Mesenchymal stem cell (in vitro differentiated cells and primary cell): ENCODE measurements around the gene HRH4.

Source experiments
- DNase-seq: peaks from one replicate; pipeline ENCODE4 v3.0.0-alpha.2; 2013
- H2AFZ ChIP-seq: one replicate; pipeline ENCODE4 v1.6.1; 2013; ENCODE audit warnings: low read depth, mild to moderate bottlenecking, control low read depth, inconsistent platforms, low read length, moderate library complexity
- H2AK5ac ChIP-seq: 2 replicates; pipeline ENCODE4 v1.6.1; 2013; ENCODE audit warnings: low read length, moderate library complexity, mild to moderate bottlenecking, inconsistent platforms; ENCODE audit not compliant: severe bottlenecking
- H2BK120ac ChIP-seq: one replicate; pipeline ENCODE4 v1.6.1; 2013; ENCODE audit warnings: low read depth, mild to moderate bottlenecking, inconsistent platforms, low read length, moderate library complexity
- H2BK12ac ChIP-seq, 2 experiments: one replicate each; pipeline ENCODE4 v1.6.1; 2013; ENCODE audit warnings: inconsistent platforms in 2 of 2, low read length in 2 of 2, mild to moderate bottlenecking in 2 of 2, moderate library complexity in 2 of 2, control low read depth in 1 of 2
- H2BK15ac ChIP-seq: one replicate; pipeline ENCODE4 v1.6.1; 2013; ENCODE audit warnings: mild to moderate bottlenecking, low read depth, inconsistent platforms; ENCODE audit not compliant: poor library complexity, severe bottlenecking
- H2BK5ac ChIP-seq: 2 replicates; pipeline ENCODE4 v1.6.1; 2013; ENCODE audit warnings: low read depth, mild to moderate bottlenecking, low read length, control low read depth, inconsistent platforms; ENCODE audit not compliant: poor library complexity, severe bottlenecking
- H3K14ac ChIP-seq, 2 experiments: one replicate each; pipeline ENCODE4 v1.6.1; 2013; ENCODE audit warnings: inconsistent platforms in 2 of 2, low read length in 2 of 2, control low read depth in 1 of 2, mild to moderate bottlenecking in 1 of 2, moderate library complexity in 1 of 2
- H3K18ac ChIP-seq, 2 experiments: one replicate each; pipeline ENCODE4 v1.6.1; 2013; ENCODE audit warnings: inconsistent platforms in 2 of 2, low read length in 2 of 2, control low read depth in 1 of 2, low read depth in 1 of 2, mild to moderate bottlenecking in 1 of 2
- H3K23ac ChIP-seq, 2 experiments: one replicate each; pipeline ENCODE4 v1.6.1; 2013; ENCODE audit warnings: inconsistent platforms in 2 of 2, low read length in 2 of 2, mild to moderate bottlenecking in 2 of 2, moderate library complexity in 2 of 2, control low read depth in 1 of 2
- H3K27ac ChIP-seq: 2 replicates; pipeline ENCODE4 v1.5.1; 2013; ENCODE audit warnings: mild to moderate bottlenecking, moderate library complexity, low read length, control low read depth, inconsistent platforms; ENCODE audit not compliant: poor library complexity, severe bottlenecking
- H3K27me3 ChIP-seq, 2 experiments: 2 replicates each; pipeline versions ENCODE4 v1.6.1 to v1.7.0; 2013; ENCODE audit warnings: low read length in 2 of 2, mild to moderate bottlenecking in 2 of 2, moderate library complexity in 2 of 2, control low read depth in 1 of 2, inconsistent platforms in 1 of 2; ENCODE audit not compliant: control insufficient read depth in 1 of 2, insufficient read depth in 1 of 2
- H3K36me3 ChIP-seq, 2 experiments: 2 replicates each; pipeline versions ENCODE4 v1.6.1 to v1.7.0; 2013; ENCODE audit warnings: low read length in 2 of 2, control low read depth in 1 of 2, inconsistent platforms in 1 of 2, low read depth in 1 of 2, mild to moderate bottlenecking in 1 of 2; ENCODE audit not compliant: insufficient read depth in 2 of 2, control insufficient read depth in 1 of 2
- H3K4ac ChIP-seq, 2 experiments: one replicate each; pipeline ENCODE4 v1.6.1; 2013; ENCODE audit warnings: inconsistent platforms in 2 of 2, low read length in 2 of 2, mild to moderate bottlenecking in 2 of 2, moderate library complexity in 2 of 2, control low read depth in 1 of 2, low read depth in 1 of 2
- H3K4me1 ChIP-seq: 2 replicates; pipeline ENCODE4 v1.6.1; 2013; ENCODE audit warnings: low read depth, low read length, control low read depth; ENCODE audit not compliant: control insufficient read depth, insufficient read depth
- H3K4me2 ChIP-seq: 2 replicates; pipeline ENCODE4 v1.6.1; 2013; ENCODE audit warnings: low read length, mild to moderate bottlenecking, inconsistent platforms; ENCODE audit not compliant: poor library complexity, severe bottlenecking
- H3K4me3 ChIP-seq, 2 experiments: 2 replicates each; pipeline versions ENCODE4 v1.5.1 to v1.7.0; 2013; ENCODE audit warnings: low read length in 2 of 2, mild to moderate bottlenecking in 2 of 2, control low read depth in 1 of 2, low read depth in 1 of 2; ENCODE audit not compliant: insufficient read depth in 1 of 2
- H3K79me1 ChIP-seq: replicated peaks from 2 replicates; pipeline ENCODE4 v1.6.1; 2013; ENCODE audit warnings: mild to moderate bottlenecking, control low read depth, low read length, inconsistent platforms; ENCODE audit not compliant: poor library complexity, severe bottlenecking
- H3K9ac ChIP-seq: 2 replicates; pipeline ENCODE4 v1.7.0; 2013; ENCODE audit warnings: mild to moderate bottlenecking, low read length, moderate library complexity
- H3K9me3 ChIP-seq: 2 replicates; pipeline ENCODE4 v1.7.0; 2013; ENCODE audit warnings: mild to moderate bottlenecking, low read length; ENCODE audit not compliant: control insufficient read depth
- H4K8ac ChIP-seq: one replicate; pipeline ENCODE4 v1.6.1; 2013; ENCODE audit warnings: inconsistent platforms, mild to moderate bottlenecking, low read length, moderate library complexity
- H4K91ac ChIP-seq: one replicate; pipeline ENCODE4 v1.6.1; 2013; ENCODE audit warnings: mild to moderate bottlenecking, low read length, inconsistent platforms
- WGBS: methylation state at CpG from one replicate; pipeline ENCODE4 v1.1.7; 2013; ENCODE audit warnings: mixed read lengths; 5-methylcytosine and 5-hydroxymethylcytosine counted together

The HRH4 gene

DNA sequence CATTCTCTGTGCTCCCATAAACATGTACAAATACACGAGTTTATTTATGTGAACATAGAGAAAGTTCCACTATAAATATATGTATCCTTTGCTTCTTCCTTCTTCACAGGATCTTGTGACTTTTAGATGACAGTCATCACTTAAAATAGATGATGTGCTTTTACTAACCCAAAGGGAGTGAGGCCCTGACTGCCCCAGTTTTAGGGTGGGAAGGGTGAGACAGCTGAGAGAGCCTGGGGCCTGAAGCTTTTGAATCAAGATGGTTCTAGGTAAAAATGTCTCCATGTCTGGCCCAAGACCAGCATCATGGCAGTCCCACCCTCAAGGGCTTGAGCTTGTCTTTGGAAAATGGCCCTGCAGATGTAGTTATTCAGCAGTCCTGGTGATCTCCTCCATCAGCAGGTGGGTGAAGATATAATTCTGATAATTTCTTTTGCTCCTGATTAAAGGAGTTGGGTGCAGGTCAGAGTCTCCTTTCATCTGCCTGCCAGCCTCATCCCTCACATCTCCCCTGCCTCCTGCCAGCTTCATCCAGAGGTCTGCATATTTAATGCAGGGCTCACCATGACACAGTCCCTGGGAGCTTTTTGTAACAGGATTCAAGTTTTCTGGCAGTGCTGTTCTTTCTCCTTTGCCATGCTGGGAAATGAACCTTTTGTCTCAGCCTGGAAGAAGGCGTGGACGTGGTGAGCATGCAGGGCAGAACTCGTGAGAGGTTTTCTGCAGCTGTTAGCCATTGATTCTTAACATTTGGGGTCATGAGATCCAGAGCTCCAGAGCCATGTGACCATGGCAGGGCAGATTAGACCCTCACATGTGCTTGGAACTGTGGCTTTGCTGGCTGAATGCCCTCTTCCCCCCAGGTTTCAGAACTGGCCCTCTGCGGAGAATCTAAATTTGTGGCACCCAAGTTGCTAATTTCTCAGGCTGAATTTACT, 2.7 kb downstream of the HRH4 start:
- Histone ChIP-seq H3K36me3 (no peaks in the 10 kb centered on the region), H2BK15ac (no peak overlapping the region), H3K79me1 (no peaks in the 10 kb centered on the region), H3K23ac (no peak overlapping the region), H3K14ac (no peak overlapping the region), H3K27me3 (no peaks in the 10 kb centered on the region), H3K4ac (no peak overlapping the region), H4K8ac (peak overlapping the region; percentile 15), H2AK5ac (no peak overlapping the region), H3K27ac (no peak overlapping the region), H3K9ac (no peak overlapping the region), H2BK12ac (no peak overlapping the region), H3K4me2 (no peak overlapping the region), H3K18ac (no peak overlapping the region), H2BK120ac (no peak overlapping the region), H2AFZ (no peak overlapping the region), H2BK5ac (no peak overlapping the region), H3K4me3 (no peak overlapping the region), H4K91ac (no peak overlapping the region), H3K4me1 (no peaks in the 10 kb centered on the region), H3K9me3 (no peaks in the 10 kb centered on the region)
- 91% methylated on average over 3 of the region's 5 CpGs for WGBS
- no peak for DNase-seq

DNA sequence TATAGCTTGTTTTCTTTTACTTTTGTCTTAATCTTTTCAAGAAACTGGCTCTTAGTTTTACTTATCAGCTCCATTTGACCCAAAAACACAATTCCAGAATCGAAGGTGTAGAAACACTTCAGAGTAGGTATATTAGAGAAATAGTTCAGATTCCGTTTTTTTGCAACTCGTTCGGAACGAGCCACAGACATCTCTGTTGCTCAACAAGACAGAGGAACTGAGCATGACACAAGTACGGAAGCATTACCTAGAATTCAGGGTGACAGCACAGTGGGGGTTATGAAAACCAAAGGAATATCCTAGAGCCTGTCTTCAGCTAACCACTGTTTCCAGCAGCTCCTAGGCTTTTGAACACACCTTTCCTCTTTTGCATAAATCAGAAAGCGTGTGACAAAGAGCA, 5.0 kb downstream of the HRH4 start:
- no peak overlapping the region for H2BK5ac ChIP-seq
- H4K8ac ChIP-seq = no peak overlapping the region
- no peak overlapping the region for H3K18ac ChIP-seq
- no peaks in the 10 kb centered on the region for H3K4me1 ChIP-seq
- H3K36me3 ChIP-seq = no peaks in the 10 kb centered on the region
- DNase-seq = no peak
- H3K9ac ChIP-seq = no peak overlapping the region
- no peak overlapping the region for H2BK12ac ChIP-seq
- no peaks in the 10 kb centered on the region for H3K27me3 ChIP-seq
- H3K14ac ChIP-seq = no peak overlapping the region
- H3K4me2 ChIP-seq = no peak overlapping the region
- no peak overlapping the region for H3K4me3 ChIP-seq
- H2BK15ac ChIP-seq = no peak overlapping the region
- H3K4ac ChIP-seq = no peak overlapping the region
- H4K91ac ChIP-seq = no peak overlapping the region
- H3K9me3 ChIP-seq = no peaks in the 10 kb centered on the region
- no peak overlapping the region for H2AFZ ChIP-seq
- H2AK5ac ChIP-seq = no peak overlapping the region
- H3K79me1 ChIP-seq = no peaks in the 10 kb centered on the region
- no peak overlapping the region for H3K27ac ChIP-seq
- no peak overlapping the region for H3K23ac ChIP-seq
- 88% methylated on average over 7 of the region's 7 CpGs for WGBS
- H2BK120ac ChIP-seq = no peak overlapping the region

DNA sequence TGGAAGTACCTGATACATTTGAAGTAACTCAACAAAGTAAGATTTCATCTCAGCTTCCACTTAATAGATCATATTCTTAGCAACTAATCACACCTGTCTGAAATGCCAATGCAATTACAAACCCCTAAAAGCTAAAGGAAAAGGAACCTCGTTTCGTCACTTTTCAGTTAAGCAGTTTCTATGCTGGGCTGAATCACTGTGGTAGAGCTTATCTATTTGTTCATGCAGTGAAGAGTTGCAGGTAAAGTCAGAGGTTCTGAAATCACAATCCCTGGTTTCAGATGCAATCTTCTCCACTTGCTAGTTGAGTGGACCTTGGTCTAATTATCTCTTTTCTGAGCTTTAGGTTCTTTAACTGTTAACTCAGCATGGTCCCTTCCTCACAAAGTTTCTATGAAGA, 6.3 kb downstream of the HRH4 start:
- no peaks in the 10 kb centered on the region for H3K36me3 ChIP-seq
- no peak overlapping the region for H4K91ac ChIP-seq
- no peak overlapping the region for H2BK120ac ChIP-seq
- H2BK15ac ChIP-seq = no peak overlapping the region
- no peak overlapping the region for H2BK12ac ChIP-seq
- no peak overlapping the region for H3K4me2 ChIP-seq
- H3K9me3 ChIP-seq = no peaks in the 10 kb centered on the region
- no peak for DNase-seq
- H3K18ac ChIP-seq = no peak overlapping the region
- H3K9ac ChIP-seq = no peak overlapping the region
- no peak overlapping the region for H4K8ac ChIP-seq
- no peak overlapping the region for H2AFZ ChIP-seq
- H3K4ac ChIP-seq = no peak overlapping the region
- no peaks in the 10 kb centered on the region for H3K27me3 ChIP-seq
- WGBS = 96% methylated on average over 2 of the region's 2 CpGs
- no peaks in the 10 kb centered on the region for H3K4me1 ChIP-seq
- no peak overlapping the region for H3K14ac ChIP-seq
- H3K23ac ChIP-seq = no peak overlapping the region
- H2BK5ac ChIP-seq = no peak overlapping the region
- no peak overlapping the region for H2AK5ac ChIP-seq
- H3K27ac ChIP-seq = no peak overlapping the region
- no peaks in the 10 kb centered on the region for H3K79me1 ChIP-seq
- no peak overlapping the region for H3K4me3 ChIP-seq

DNA sequence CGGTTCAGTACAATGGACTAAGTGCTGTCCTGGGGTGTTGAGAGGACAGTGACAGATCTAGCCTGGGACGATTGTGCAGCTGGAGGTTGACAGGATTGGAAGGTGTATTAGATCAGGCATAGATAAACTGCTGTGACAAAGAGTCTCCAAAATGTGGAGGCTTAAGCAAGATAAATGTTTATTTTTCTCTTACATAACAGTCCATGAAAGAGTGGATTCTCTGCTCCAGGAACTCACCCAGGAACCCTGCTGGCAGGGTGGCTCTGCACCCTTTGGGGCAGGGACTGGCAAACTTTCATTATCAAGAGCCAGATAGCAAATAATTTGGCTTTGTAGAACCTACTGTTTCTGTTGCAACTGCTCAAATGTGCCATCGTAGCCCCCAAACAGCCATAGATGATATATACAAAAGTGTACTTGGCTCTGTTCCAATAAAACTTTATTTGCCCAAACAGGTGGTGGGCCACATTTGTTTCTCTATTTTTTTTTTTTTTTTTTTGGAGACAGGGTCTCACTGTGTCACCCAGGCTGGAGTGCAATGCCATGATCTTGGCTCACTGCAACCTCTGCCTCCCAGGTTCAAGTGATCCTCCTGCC, 9.7 kb downstream of the HRH4 start:
- no peak overlapping the region for H2AFZ ChIP-seq
- DNase-seq = no peak
- no peak overlapping the region for H3K9ac ChIP-seq
- no peak overlapping the region for H4K91ac ChIP-seq
- H3K9me3 ChIP-seq = no peaks in the 10 kb centered on the region
- H3K4me2 ChIP-seq = no peak overlapping the region
- H3K18ac ChIP-seq = no peak overlapping the region
- no peak overlapping the region for H3K4ac ChIP-seq
- H3K14ac ChIP-seq = no peak overlapping the region
- no peaks in the 10 kb centered on the region for H3K27me3 ChIP-seq
- no peak overlapping the region for H3K23ac ChIP-seq
- H2BK5ac ChIP-seq = no peak overlapping the region
- H2BK15ac ChIP-seq = no peak overlapping the region
- H3K4me1 ChIP-seq = no peaks in the 10 kb centered on the region
- H3K27ac ChIP-seq = no peak overlapping the region
- no peak overlapping the region for H2BK12ac ChIP-seq
- H2BK120ac ChIP-seq = no peak overlapping the region
- H3K36me3 ChIP-seq = no peaks in the 10 kb centered on the region
- 98% methylated on average over 3 of the region's 3 CpGs for WGBS
- no peak overlapping the region for H2AK5ac ChIP-seq
- no peak overlapping the region for H3K4me3 ChIP-seq
- no peaks in the 10 kb centered on the region for H3K79me1 ChIP-seq
- no peak overlapping the region for H4K8ac ChIP-seq
